K562 (cell line): ENCODE results near the gene RBMX. TPM values are rescaled to one million over a fixed set of nuclear protein-coding genes. Genes with fewer than 3 reads are reported as not detected.

ENCODE experiments used
- ATAC-seq: fragments of 200-7000 bp; cut with Tn5 transposase; 3 replicates; pipeline ENCODE4 v1.9.1; 2020; ENCODE audit warnings: moderate library complexity
- BruUV-seq: library from RNA; stranded (reverse); fragments of 400-500 nt; replicated peaks from 2 replicates; lab custom pipeline; 2021; lab: Mats Ljungman, UMichigan
- CTCF ChIA-PET: fragments of 300-600 bp; formaldehyde crosslinking; extraction: SDS; loops from one replicate; lab custom pipeline; 2021; ENCODE audit warnings: low intra/inter-chr PET ratio; lab: Yijun Ruan, JAX
- POLR2A ChIA-PET: fragments of 300-600, 350-650 bp; sonication (Branson Sonifier 250); formaldehyde crosslinking; extraction: SDS; loops from one replicate; lab custom pipeline; 2021; ENCODE audit warnings: antibody characterized with exemption, inconsistent platforms; lab: Yijun Ruan, JAX
- DNase-seq, 4 experiments: peaks; one replicate each; pipeline versions ENCODE4 v3.0.0 to v3.0.0-alpha.2; 2011 to 2018; ENCODE audit warnings: low spot score in 3 of 4, mixed read lengths in 3 of 4; ENCODE audit errors: extremely low read depth in 1 of 4
- FAIRE-seq: peaks from 2 replicates; lab custom pipeline; 2011; peaks lifted over from hg19 to GRCh38; lab: Jason Lieb, UNC
- H2AFZ ChIP-seq: 2 replicates; pipeline ENCODE4 v1.6.0; 2011; ENCODE audit warnings: low read depth, low read length, control low read depth, inconsistent platforms
- H3K27ac ChIP-seq: fragments of 200-600 bp; 3 replicates; pipeline ENCODE4 v1.8.0; 2011; ENCODE audit warnings: low read depth, mild to moderate bottlenecking, control low read depth, inconsistent platforms, low read length, moderate library complexity, mixed read lengths; ENCODE audit errors: extremely low read depth
- H3K27me3 ChIP-seq, 2 experiments: fragments of 300-600 bp in 1 of 2; 2 replicates in 1 of 2; 3 replicates in 1 of 2; pipeline versions ENCODE4 v1.6.0 to v1.8.0; 2011; ENCODE audit warnings: inconsistent platforms in 2 of 2, low read length in 2 of 2, mild to moderate bottlenecking in 1 of 2, mixed read lengths in 1 of 2, moderate library complexity in 1 of 2; ENCODE audit not compliant: control insufficient read depth in 2 of 2, insufficient read depth in 2 of 2
- H3K36me3 ChIP-seq: fragments of 300-600 bp; 3 replicates; pipeline ENCODE4 v1.8.0; 2011; ENCODE audit warnings: mild to moderate bottlenecking, low read length, inconsistent platforms; ENCODE audit not compliant: control insufficient read depth, insufficient read depth
- H3K4me1 ChIP-seq, 2 experiments: fragments of 200-600 bp in 1 of 2; replicated peaks in 1 of 2; 2 replicates in 1 of 2; 3 replicates in 1 of 2; pipeline versions ENCODE4 v1.5.1 to v1.8.0; 2011; ENCODE audit warnings: inconsistent platforms in 2 of 2, low read length in 2 of 2, mild to moderate bottlenecking in 1 of 2, mixed read lengths in 1 of 2, moderate library complexity in 1 of 2; ENCODE audit not compliant: control insufficient read depth in 2 of 2, insufficient read depth in 2 of 2
- H3K4me2 ChIP-seq: 2 replicates; pipeline ENCODE4 v1.6.1; 2011; ENCODE audit warnings: low read length, control low read depth, inconsistent platforms, mixed read lengths; ENCODE audit not compliant: insufficient read depth
- H3K4me3 ChIP-seq: fragments of 200-600 bp; sonication (generic), shearing (Covaris generic); 2 replicates; pipeline ENCODE4 v1.5.1; 2016; ENCODE audit warnings: control low read depth, inconsistent platforms
- H3K79me2 ChIP-seq: fragments of 200-600 bp; 3 replicates; pipeline ENCODE4 v1.8.0; 2011; ENCODE audit warnings: low read length, inconsistent platforms; ENCODE audit not compliant: control insufficient read depth, insufficient read depth
- H3K9ac ChIP-seq, 2 experiments: 2 replicates each; pipeline versions ENCODE4 v1.6.0 to v1.6.1; 2011; ENCODE audit warnings: low read depth in 2 of 2, low read length in 2 of 2, control low read depth in 1 of 2, inconsistent platforms in 1 of 2, mild to moderate bottlenecking in 1 of 2, mixed read lengths in 1 of 2; ENCODE audit not compliant: insufficient read depth in 1 of 2
- H3K9me1 ChIP-seq: one replicate; pipeline ENCODE4 v1.6.0; 2011; ENCODE audit warnings: inconsistent platforms, mild to moderate bottlenecking, low read length, moderate library complexity; ENCODE audit not compliant: control insufficient read depth, insufficient read depth
- H3K9me3 ChIP-seq: replicated peaks from 2 replicates; pipeline ENCODE4 v1.5.1; 2011; ENCODE audit warnings: low read depth, low read length, inconsistent platforms; ENCODE audit not compliant: control insufficient read depth, insufficient read depth
- H4K20me1 ChIP-seq: replicated peaks from 2 replicates; pipeline ENCODE4 v1.6.1; 2011; ENCODE audit warnings: low read length, inconsistent platforms, mixed read lengths; ENCODE audit not compliant: control insufficient read depth, insufficient read depth
- FOXJ2 ChIP-seq: fragments of 200-800 bp; sonication (Bioruptor generic); IDR thresholded peaks from 2 replicates; pipeline ENCODE4 v1.6.1; 2016; ENCODE audit warnings: missing genetic modification characterization, missing compliant biosample characterization
- HMGN3 ChIP-seq: IDR thresholded peaks from 2 replicates; pipeline ENCODE4 v1.6.1; 2011; ENCODE audit warnings: borderline replicate concordance, low read depth, mild to moderate bottlenecking, mixed read lengths, low read length; ENCODE audit not compliant: insufficient read length; ENCODE audit errors: extremely low read depth
- JUN ChIP-seq, 2 experiments: sonication (generic) in 1 of 2; formaldehyde crosslinking in 1 of 2; IDR thresholded peaks; 2 replicates each; pipeline versions ENCODE4 v1.6.1 to v1.8.0; 2012 to 2022; ENCODE audit warnings: borderline replicate concordance in 2 of 2, mild to moderate bottlenecking in 2 of 2, improper control_type of control experiment in 1 of 2, low read depth in 1 of 2, low read length in 1 of 2, missing genetic modification reagents in 1 of 2
- ZFP30 ChIP-seq: fragments of 250-450 bp; sonication (Bioruptor Pico); IDR thresholded peaks from 2 replicates; pipeline ENCODE4 v1.8.0; 2022; ENCODE audit warnings: moderate library complexity, mild to moderate bottlenecking, inconsistent platforms, borderline replicate concordance
- ZNF3 ChIP-seq: fragments of 250-450 bp; sonication (Bioruptor Pico); IDR thresholded peaks from 2 replicates; pipeline ENCODE4 v1.5.0; 2021; ENCODE audit warnings: mild to moderate bottlenecking, moderate library complexity
- WGBS: fragments of 100-300 bp; shearing (Covaris generic); methylation state at CpG from one replicate; pipeline ENCODE4 v1.1.6; 2016; ENCODE audit warnings: low coverage, mixed read lengths; ENCODE audit not compliant: insufficient coverage; ENCODE audit errors: missing lambda C conversion rate; 5-methylcytosine and 5-hydroxymethylcytosine counted together
- in situ Hi-C: fragments of 300-500 bp; cut with MboI; formaldehyde crosslinking; loops from 4 replicates; pipeline ENCODE4 v1.15.0; 2018; ENCODE audit warnings: inconsistent platforms, mixed read lengths
- intact Hi-C: fragments of 100-400 bp; cut with micrococcal nuclease; formaldehyde crosslinking; loops from 2 replicates; pipeline ENCODE4 v1.14.2; 2022
- polyA plus RNA-seq, 8 experiments: library from polyadenylated mRNA; depleted of rRNA in 4 of 8; stranded (reverse) in 5 of 8; unstranded in 3 of 8; fragments of >200 nt; fragmentation: Nextera tagmentation in 2 of 8; fragmentation: Illumina TruSeq in 1 of 8; extraction: Ambion mirVana in 2 of 8; extraction: Trizol in 1 of 8; gene quantifications; 2 replicates each; pipeline versions ENCODE4 v1.2.1 to v1.2.3, GENCODE V29; 2011 to 2014; ENCODE audit warnings: inconsistent platforms in 1 of 8, missing spikeins in 1 of 8
- total RNA-seq, 7 experiments: library from RNA; depleted of rRNA in 6 of 7; stranded (reverse); fragments of >200 nt in 6 of 7; fragmentation: Illumina TruSeq in 2 of 7; extraction: Trizol in 2 of 7; gene quantifications; 2 replicates each; pipeline versions ENCODE4 v1.2.1 to v1.2.3, GENCODE V29; 2011 to 2021; ENCODE audit warnings: low replicate concordance in 1 of 7
- TF ChIP-seq, protein P1 (sequence below): fragments of 450-650 bp; formaldehyde crosslinking; IDR thresholded peaks from 2 replicates; pipeline ENCODE4 v1.4.0; 2022; ENCODE audit warnings: missing genetic modification characterization
- TF ChIP-seq, protein P2 (sequence below), 2 experiments: fragments of 200-800 bp in 1 of 2; sonication (Bioruptor generic) in 1 of 2; sonication (generic) in 1 of 2; formaldehyde crosslinking in 1 of 2; IDR thresholded peaks in 1 of 2; conservative IDR thresholded peaks in 1 of 2; 2 replicates each; pipeline versions ENCODE4 v1.5.0 to v1.6.1; 2016 to 2020; ENCODE audit warnings: missing compliant biosample characterization in 1 of 2, missing genetic modification characterization in 1 of 2, missing genetic modification reagents in 1 of 2
- TF ChIP-seq, protein P3 (sequence below): sonication (generic); formaldehyde crosslinking; IDR thresholded peaks from 2 replicates; pipeline ENCODE4 v1.8.0; 2022; ENCODE audit warnings: mild to moderate bottlenecking, missing genetic modification reagents

RBMX gene
- total and polyA plus RNA-seq, 9 of the 15 experiments (the other 6 are each of a cell fraction or from before 2014, with no cell fraction given), result 405 to 671 (median 540) TPM

DNA sequence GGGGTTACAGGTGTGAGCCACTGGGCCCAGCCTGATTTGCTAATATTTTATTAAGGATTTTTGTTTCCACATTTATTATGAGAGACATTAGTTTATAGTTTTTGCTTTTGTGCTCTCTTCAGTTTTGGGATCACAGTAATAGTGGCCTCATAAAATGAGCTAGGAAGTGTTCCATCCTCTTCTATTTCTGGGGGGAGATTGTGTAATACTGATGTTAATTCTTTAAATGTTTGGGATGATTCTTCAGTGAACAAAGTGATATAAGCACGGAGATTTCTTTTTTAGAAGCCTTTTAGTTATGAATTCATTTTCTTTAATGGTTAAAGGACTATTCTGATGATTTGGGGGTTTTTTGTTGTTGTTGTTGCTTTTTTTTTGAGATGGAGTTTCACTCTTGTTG lies 41.3 kb downstream of the RBMX start:
- intact Hi-C loops, result no loop called here
- Histone ChIP-seq H4K20me1 (no peaks in the 10 kb centered on the region), H3K9me3 (no peaks in the 10 kb centered on the region), H3K4me3 (no peak overlapping the region), H3K27me3 (no peaks in the 10 kb centered on the region), H3K79me2 (no peaks in the 10 kb centered on the region), H3K4me1 (no peaks in the 10 kb centered on the region), H3K4me2 (no peak overlapping the region), H3K9ac (no peak overlapping the region), H3K36me3 (no peaks in the 10 kb centered on the region; the same call in 2 of the 3 replicates), H2AFZ (no peak overlapping the region), H3K9me1 (no peaks in the 10 kb centered on the region), H3K27ac (no peak overlapping the region)
- BruUV-seq, result no TSS peak
- ChIA-PET CTCF (no interaction called here), POLR2A (no interaction called here)
- DNase-seq, result no peak
- WGBS, result 88% methylated on average over 1 of the region's 1 CpG
- no peak for ATAC-seq
- in situ Hi-C loops, result no loop called here
- no peak for FAIRE-seq
- no peak for TF ChIP-seq HMGN3
- TF ChIP-seq, protein P1, sequence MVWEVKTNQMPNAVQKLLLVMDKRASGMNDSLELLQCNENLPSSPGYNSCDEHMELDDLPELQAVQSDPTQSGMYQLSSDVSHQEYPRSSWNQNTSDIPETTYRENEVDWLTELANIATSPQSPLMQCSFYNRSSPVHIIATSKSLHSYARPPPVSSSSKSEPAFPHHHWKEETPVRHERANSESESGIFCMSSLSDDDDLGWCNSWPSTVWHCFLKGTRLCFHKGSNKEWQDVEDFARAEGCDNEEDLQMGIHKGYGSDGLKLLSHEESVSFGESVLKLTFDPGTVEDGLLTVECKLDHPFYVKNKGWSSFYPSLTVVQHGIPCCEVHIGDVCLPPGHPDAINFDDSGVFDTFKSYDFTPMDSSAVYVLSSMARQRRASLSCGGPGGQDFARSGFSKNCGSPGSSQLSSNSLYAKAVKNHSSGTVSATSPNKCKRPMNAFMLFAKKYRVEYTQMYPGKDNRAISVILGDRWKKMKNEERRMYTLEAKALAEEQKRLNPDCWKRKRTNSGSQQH (CRISPR knock-in tag), result no peak
- TF ChIP-seq, all 486 proteins: peak for 0

DNA sequence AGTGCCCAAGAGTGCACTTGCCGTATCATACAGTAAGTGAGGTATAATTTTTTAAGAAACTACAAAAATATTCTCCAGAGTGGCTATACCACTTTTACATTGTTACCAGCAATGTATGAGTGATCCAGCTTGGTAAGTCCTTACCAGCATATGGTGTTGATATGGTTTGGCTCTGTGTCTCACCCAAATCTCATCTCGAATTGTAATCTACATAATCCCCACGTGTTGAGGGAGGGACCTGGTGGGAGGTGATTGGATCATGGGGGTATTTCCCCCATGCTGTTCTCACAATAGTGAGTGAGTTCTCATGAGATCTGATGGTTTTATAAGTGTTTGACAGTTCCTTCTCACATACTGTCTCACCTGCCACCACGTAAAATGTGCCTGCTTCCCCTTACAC lies 44.8 kb downstream of the RBMX start:
- FAIRE-seq (no peak), DNase-seq (no peak), ATAC-seq (no peak)
- H4K20me1 ChIP-seq, result no peaks in the 10 kb centered on the region
- no peaks in the 10 kb centered on the region for H3K4me1 ChIP-seq
- no peak overlapping the region for H3K9ac ChIP-seq
- no peak overlapping the region for H3K4me3 ChIP-seq
- POLR2A ChIA-PET, result no interaction called here
- no peak overlapping the region for H3K27ac ChIP-seq
- H3K27me3 ChIP-seq, result no peaks in the 10 kb centered on the region
- no peaks in the 10 kb centered on the region for H3K9me3 ChIP-seq
- CTCF ChIA-PET, result no interaction called here
- no peaks in the 10 kb centered on the region for H3K36me3 ChIP-seq
- WGBS, result 37% methylated on average over 3 of the region's 4 CpGs
- no peak overlapping the region for H2AFZ ChIP-seq
- no peak overlapping the region for H3K4me2 ChIP-seq
- H3K79me2 ChIP-seq, result no peaks in the 10 kb centered on the region
- no peaks in the 10 kb centered on the region for H3K9me1 ChIP-seq
- BruUV-seq, result no TSS peak
- intact Hi-C loops (no loop called here), in situ Hi-C loops (no loop called here)
- TF ChIP-seq ZNF3 (CRISPR knock-in tag) (no peak), JUN (IDR thresholded peaks at IDR 0.05; ENCODE audit: borderline replicate concordance, low read depth, low read length) (no peak), JUN (CRISPR knock-in tag; IDR thresholded peaks at IDR 0.05; ENCODE audit: borderline replicate concordance) (no peak), FOXJ2 (no peak), ZFP30 (CRISPR knock-in tag) (no peak)
- TF ChIP-seq, protein P2, sequence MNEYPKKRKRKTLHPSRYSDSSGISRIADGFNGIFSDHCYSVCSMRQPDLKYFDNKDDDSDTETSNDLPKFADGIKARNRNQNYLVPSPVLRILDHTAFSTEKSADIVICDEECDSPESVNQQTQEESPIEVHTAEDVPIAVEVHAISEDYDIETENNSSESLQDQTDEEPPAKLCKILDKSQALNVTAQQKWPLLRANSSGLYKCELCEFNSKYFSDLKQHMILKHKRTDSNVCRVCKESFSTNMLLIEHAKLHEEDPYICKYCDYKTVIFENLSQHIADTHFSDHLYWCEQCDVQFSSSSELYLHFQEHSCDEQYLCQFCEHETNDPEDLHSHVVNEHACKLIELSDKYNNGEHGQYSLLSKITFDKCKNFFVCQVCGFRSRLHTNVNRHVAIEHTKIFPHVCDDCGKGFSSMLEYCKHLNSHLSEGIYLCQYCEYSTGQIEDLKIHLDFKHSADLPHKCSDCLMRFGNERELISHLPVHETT (CRISPR knock-in tag; conservative IDR thresholded peaks at IDR 0.05 in 1 of 2, IDR thresholded peaks at IDR 0.05 in 1 of 2), result no peak
- TF ChIP-seq, protein P3, sequence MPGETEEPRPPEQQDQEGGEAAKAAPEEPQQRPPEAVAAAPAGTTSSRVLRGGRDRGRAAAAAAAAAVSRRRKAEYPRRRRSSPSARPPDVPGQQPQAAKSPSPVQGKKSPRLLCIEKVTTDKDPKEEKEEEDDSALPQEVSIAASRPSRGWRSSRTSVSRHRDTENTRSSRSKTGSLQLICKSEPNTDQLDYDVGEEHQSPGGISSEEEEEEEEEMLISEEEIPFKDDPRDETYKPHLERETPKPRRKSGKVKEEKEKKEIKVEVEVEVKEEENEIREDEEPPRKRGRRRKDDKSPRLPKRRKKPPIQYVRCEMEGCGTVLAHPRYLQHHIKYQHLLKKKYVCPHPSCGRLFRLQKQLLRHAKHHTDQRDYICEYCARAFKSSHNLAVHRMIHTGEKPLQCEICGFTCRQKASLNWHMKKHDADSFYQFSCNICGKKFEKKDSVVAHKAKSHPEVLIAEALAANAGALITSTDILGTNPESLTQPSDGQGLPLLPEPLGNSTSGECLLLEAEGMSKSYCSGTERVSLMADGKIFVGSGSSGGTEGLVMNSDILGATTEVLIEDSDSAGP, result no peak
